A673 (cell line): Measurements from ENCODE around the gene CHRM2. TPM values are rescaled to one million over a fixed set of nuclear protein-coding genes. Genes with fewer than 3 reads are reported as not detected.

Experiments
- BruUV-seq: library from RNA; stranded (reverse); fragments of 400-500 nt; replicated peaks from 2 replicates; lab custom pipeline; 2021; lab: Mats Ljungman, UMichigan
- CTCF ChIA-PET: fragments of 300-600 bp; sonication (Branson Sonifier 250); formaldehyde crosslinking; loops from one replicate; lab custom pipeline; 2022; ENCODE audit warnings: antibody characterized with exemption; lab: Charles Lee
- POLR2A ChIA-PET: fragments of 300-600 bp; sonication (Branson Sonifier 250); formaldehyde crosslinking; loops from one replicate; lab custom pipeline; 2022; ENCODE audit warnings: antibody characterized with exemption; ENCODE audit not compliant: low non-redundant PET; lab: Charles Lee
- DNase-seq: peaks from one replicate; pipeline ENCODE4 v3.0.0-alpha.2; 2015; ENCODE audit warnings: low spot score
- H3K27ac ChIP-seq: fragments of 200-600 bp; sonication (generic); 2 replicates; pipeline ENCODE4 v1.5.1; 2016; ENCODE audit warnings: mixed run types, low read depth, mild to moderate bottlenecking, mixed read lengths, antibody characterized with exemption, low read length; ENCODE audit not compliant: poor library complexity, severe bottlenecking
- H3K27me3 ChIP-seq: fragments of 200-600 bp; sonication (generic); replicated peaks from 2 replicates; pipeline ENCODE4 v1.6.1; 2017; ENCODE audit warnings: mixed run types, low read depth, mild to moderate bottlenecking, mixed read lengths, antibody characterized with exemption, low read length; ENCODE audit not compliant: insufficient read depth, poor library complexity
- H3K36me3 ChIP-seq: fragments of 200-600 bp; sonication (generic); 2 replicates; pipeline ENCODE4 v1.6.1; 2016; ENCODE audit warnings: mixed run types, mild to moderate bottlenecking, mixed read lengths, antibody characterized with exemption, low read length; ENCODE audit not compliant: insufficient read depth, poor library complexity, severe bottlenecking
- H3K4me1 ChIP-seq: fragments of 200-600 bp; sonication (generic); 2 replicates; pipeline ENCODE4 v1.6.1; 2017; ENCODE audit warnings: mixed run types, mild to moderate bottlenecking, mixed read lengths, antibody characterized with exemption, low read length; ENCODE audit not compliant: insufficient read depth, poor library complexity, severe bottlenecking
- H3K4me3 ChIP-seq: fragments of 200-600 bp; sonication (generic); 2 replicates; pipeline ENCODE4 v1.5.1; 2016; ENCODE audit warnings: low read depth, mixed run types, mild to moderate bottlenecking, mixed read lengths, low read length; ENCODE audit not compliant: poor library complexity, severe bottlenecking
- H3K9me3 ChIP-seq: fragments of 200-600 bp; sonication (generic); 2 replicates; pipeline ENCODE4 v1.6.1; 2016; ENCODE audit warnings: mixed run types, low read depth, mild to moderate bottlenecking, mixed read lengths, antibody characterized with exemption, low read length; ENCODE audit not compliant: poor library complexity, severe bottlenecking
- EZH2 ChIP-seq: fragments of 200-600 bp; sonication (generic); IDR thresholded peaks from 2 replicates; pipeline ENCODE4 v1.6.1; 2017; ENCODE audit warnings: borderline replicate concordance, low read depth, mild to moderate bottlenecking, mixed read lengths, antibody characterized with exemption, low read length; ENCODE audit not compliant: poor library complexity, severe bottlenecking
- intact Hi-C: fragments of 100-400 bp; cut with micrococcal nuclease; formaldehyde crosslinking; loops from one replicate; pipeline ENCODE4 v1.10.0; 2022; ENCODE audit not compliant: unreplicated experiment
- total RNA-seq: library from RNA; stranded (reverse); gene quantifications from 2 replicates; pipeline ENCODE4 v1.2.3, GENCODE V29; 2021
- TF ChIP-seq, protein P1 (sequence below): fragments of 300-800, 200-600 bp; sonication (generic); conservative IDR thresholded peaks from 2 replicates; pipeline ENCODE4 v1.5.1; 2017; ENCODE audit warnings: low read depth, mild to moderate bottlenecking, antibody characterized with exemption, low read length, moderate library complexity, mixed read lengths

Gene CHRM2
- total RNA-seq, 1 experiment from 2014 or later = 4.6 TPM

DNA sequence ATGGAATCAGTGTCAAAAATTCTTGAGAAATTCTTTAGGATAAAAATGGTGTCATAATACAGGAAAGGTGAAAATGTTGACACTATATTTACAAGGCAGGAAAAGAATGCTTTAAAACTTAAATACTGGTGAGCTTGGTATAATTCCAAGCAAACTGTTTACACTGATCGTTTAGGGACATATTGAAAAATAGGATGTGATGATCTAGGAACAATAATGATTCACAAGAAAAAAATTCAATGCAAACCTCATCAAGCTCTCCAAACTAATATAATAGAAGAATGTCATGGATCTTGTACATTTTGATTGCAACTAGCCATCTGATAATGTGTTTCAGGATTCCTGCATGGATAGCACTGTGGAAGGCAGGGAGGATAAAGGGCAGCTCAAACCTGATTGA lies 98.4 kb downstream of the CHRM2 start:
- no peak for DNase-seq
- TF ChIP-seq, protein P1, sequence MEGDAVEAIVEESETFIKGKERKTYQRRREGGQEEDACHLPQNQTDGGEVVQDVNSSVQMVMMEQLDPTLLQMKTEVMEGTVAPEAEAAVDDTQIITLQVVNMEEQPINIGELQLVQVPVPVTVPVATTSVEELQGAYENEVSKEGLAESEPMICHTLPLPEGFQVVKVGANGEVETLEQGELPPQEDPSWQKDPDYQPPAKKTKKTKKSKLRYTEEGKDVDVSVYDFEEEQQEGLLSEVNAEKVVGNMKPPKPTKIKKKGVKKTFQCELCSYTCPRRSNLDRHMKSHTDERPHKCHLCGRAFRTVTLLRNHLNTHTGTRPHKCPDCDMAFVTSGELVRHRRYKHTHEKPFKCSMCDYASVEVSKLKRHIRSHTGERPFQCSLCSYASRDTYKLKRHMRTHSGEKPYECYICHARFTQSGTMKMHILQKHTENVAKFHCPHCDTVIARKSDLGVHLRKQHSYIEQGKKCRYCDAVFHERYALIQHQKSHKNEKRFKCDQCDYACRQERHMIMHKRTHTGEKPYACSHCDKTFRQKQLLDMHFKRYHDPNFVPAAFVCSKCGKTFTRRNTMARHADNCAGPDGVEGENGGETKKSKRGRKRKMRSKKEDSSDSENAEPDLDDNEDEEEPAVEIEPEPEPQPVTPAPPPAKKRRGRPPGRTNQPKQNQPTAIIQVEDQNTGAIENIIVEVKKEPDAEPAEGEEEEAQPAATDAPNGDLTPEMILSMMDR = no peak
- no peak for TF ChIP-seq EZH2
- H3K4me3 ChIP-seq = no peak overlapping the region
- intact Hi-C loops = no loop called here
- POLR2A ChIA-PET = no interaction called here
- no peaks in the 10 kb centered on the region for H3K4me1 ChIP-seq
- BruUV-seq = no TSS peak
- no peaks in the 10 kb centered on the region for H3K36me3 ChIP-seq
- H3K27me3 ChIP-seq = no peaks in the 10 kb centered on the region
- CTCF ChIA-PET = interaction anchor here (0.8 kb wide), 1 partner anchor 93 kb away, joined by 3 read pairs; no protein-coding TSS in a partner anchor
- no peak overlapping the region for H3K27ac ChIP-seq
- no peaks in the 10 kb centered on the region for H3K9me3 ChIP-seq

DNA sequence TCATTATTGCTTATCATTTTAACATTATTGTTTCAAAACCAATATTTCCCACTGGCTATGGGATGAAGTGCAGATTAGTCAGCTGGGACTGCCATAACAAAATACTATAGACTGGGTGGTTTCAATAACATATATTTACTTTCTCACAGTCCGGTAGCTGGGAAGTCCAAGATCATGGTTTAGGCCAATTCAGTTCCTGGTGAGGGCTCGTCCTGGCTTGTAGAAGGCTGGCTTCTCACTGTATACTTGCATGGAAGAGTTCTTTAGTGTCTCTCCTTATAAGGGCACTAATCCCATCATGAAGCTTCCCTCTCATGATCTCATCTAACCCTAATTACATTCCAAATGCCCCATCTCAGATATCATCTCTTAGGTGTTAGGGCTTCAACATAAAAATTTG lies 101.3 kb downstream of the CHRM2 start:
- ChIA-PET CTCF (no interaction called here), POLR2A (no interaction called here)
- Histone ChIP-seq H3K4me1 (no peaks in the 10 kb centered on the region), H3K4me3 (no peak overlapping the region), H3K9me3 (no peaks in the 10 kb centered on the region), H3K36me3 (no peaks in the 10 kb centered on the region), H3K27me3 (no peaks in the 10 kb centered on the region), H3K27ac (no peak overlapping the region)
- no TSS peak for BruUV-seq
- intact Hi-C loops = no loop called here
- TF ChIP-seq, protein P1 = no peak
- no peak for TF ChIP-seq EZH2
- DNase-seq = no peak

DNA sequence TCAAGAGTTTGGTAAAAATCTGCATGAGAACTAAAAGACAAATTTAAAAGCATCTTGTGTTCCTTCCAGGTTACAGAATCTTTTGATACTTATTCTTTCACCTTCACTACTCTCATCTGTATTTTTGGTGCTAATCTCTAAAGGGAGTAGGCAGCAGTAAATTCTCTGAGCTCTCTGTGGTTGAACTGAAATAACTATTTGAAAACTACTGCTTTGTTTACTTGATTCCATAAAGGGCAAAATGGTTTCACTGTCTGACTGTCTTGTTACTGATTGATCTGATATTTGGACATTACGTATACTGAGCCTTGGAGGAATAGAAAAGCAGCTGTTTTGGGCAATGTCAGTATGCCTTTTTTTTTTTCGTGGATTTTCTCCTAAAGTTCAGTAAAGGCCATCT lies 103.3 kb downstream of the CHRM2 start:
- CTCF ChIA-PET = no interaction called here
- Histone ChIP-seq H3K36me3 (no peaks in the 10 kb centered on the region), H3K4me1 (no peaks in the 10 kb centered on the region), H3K4me3 (no peak overlapping the region), H3K9me3 (no peaks in the 10 kb centered on the region), H3K27me3 (no peaks in the 10 kb centered on the region), H3K27ac (no peak overlapping the region)
- intact Hi-C loops = no loop called here
- no peak for DNase-seq
- BruUV-seq = no TSS peak
- TF ChIP-seq, protein P1 = no peak
- no peak for TF ChIP-seq EZH2
- POLR2A ChIA-PET = no interaction called here
